ENCODE measurements around the gene SMARCE1.
A peak's percentile ranks its signal among the peaks of the same experiment; 100 is the strongest.

SMARCE1 gene

GRCh38 chr17:40612599-40613244 lies 34.9 kb downstream of the SMARCE1 start:
- DNase-seq (ENCODE audit: low read depth in 1 of 2, low spot score in 1 of 2), result peak in 1 of 2 donors; percentile 36

- no peak for DNase-seq (ENCODE audit: low read depth in 1 of 2, low spot score in 1 of 2)
Observed at GRCh38 chr17:40611840-40612474, 35.7 kb downstream of the SMARCE1 start.

GRCh38 chr17:40610359-40610758 lies 37.3 kb downstream of the SMARCE1 start:
- no peak for DNase-seq (ENCODE audit: low read depth in 1 of 2, low spot score in 1 of 2)

- no peak for DNase-seq (ENCODE audit: low read depth in 1 of 2, low spot score in 1 of 2)
Observed at GRCh38 chr17:40608061-40608581, 39.5 kb downstream of the SMARCE1 start.

- DNase-seq (ENCODE audit: low read depth in 1 of 2, low spot score in 1 of 2), result no peak
Observed at GRCh38 chr17:40607641-40608040, 40.0 kb downstream of the SMARCE1 start.

- no peak for DNase-seq (ENCODE audit: low read depth in 1 of 2, low spot score in 1 of 2)
Observed at GRCh38 chr17:40606548-40607353, 40.9 kb downstream of the SMARCE1 start.

GRCh38 chr17:40605306-40605705 lies 42.3 kb downstream of the SMARCE1 start:
- peak in 1 of 2 donors; percentile 72 for DNase-seq (ENCODE audit: low read depth in 1 of 2, low spot score in 1 of 2)

GRCh38 chr17:40604327-40605080 lies 43.1 kb downstream of the SMARCE1 start:
- no peak for DNase-seq (ENCODE audit: low read depth in 1 of 2, low spot score in 1 of 2)

- DNase-seq (ENCODE audit: low read depth in 1 of 2, low spot score in 1 of 2), result peak in 1 of 2 donors; percentile 82
Observed at GRCh38 chr17:40602445-40603443, 44.9 kb downstream of the SMARCE1 start.

- DNase-seq (ENCODE audit: low read depth in 1 of 2, low spot score in 1 of 2), result no peak
Observed at GRCh38 chr17:40600486-40601046, 47.1 kb downstream of the SMARCE1 start.

- DNase-seq (ENCODE audit: low read depth in 1 of 2, low spot score in 1 of 2), result no peak
Observed at GRCh38 chr17:40599468-40599763, 48.2 kb downstream of the SMARCE1 start.

- peak; percentile 60 to 73 for DNase-seq (ENCODE audit: low read depth in 1 of 2, low spot score in 1 of 2)
Observed at GRCh38 chr17:40598619-40599467, 48.8 kb downstream of the SMARCE1 start.

GRCh38 chr17:40598301-40598618 lies 49.4 kb downstream of the SMARCE1 start:
- DNase-seq (ENCODE audit: low read depth in 1 of 2, low spot score in 1 of 2), result no peak

GRCh38 chr17:40597556-40598300 lies 49.9 kb downstream of the SMARCE1 start:
- no peak for DNase-seq (ENCODE audit: low read depth in 1 of 2, low spot score in 1 of 2)

GRCh38 chr17:40597156-40597555 lies 50.5 kb downstream of the SMARCE1 start:
- no peak for DNase-seq (ENCODE audit: low read depth in 1 of 2, low spot score in 1 of 2)

GRCh38 chr17:40596261-40596919 lies 51.2 kb downstream of the SMARCE1 start:
- DNase-seq (ENCODE audit: low read depth in 1 of 2, low spot score in 1 of 2), result no peak

- DNase-seq (ENCODE audit: low read depth in 1 of 2, low spot score in 1 of 2), result no peak
Observed at GRCh38 chr17:40590742-40591141, 56.9 kb downstream of the SMARCE1 start.

GRCh38 chr17:40588552-40588951 lies 59.1 kb downstream of the SMARCE1 start:
- DNase-seq (ENCODE audit: low read depth in 1 of 2, low spot score in 1 of 2), result no peak

All from activated CD4-positive, alpha-beta T cell treated with anti-CD3 and anti-CD28 coated beads, Interleukin-2, amount 50 U/mL, for 24 hours (primary cell).